Neutrophil (primary cell): ENCODE measurements around the gene LDLRAP1.
"Not testable (repeated sequence)": the region's sequence is repeated elsewhere in the genome, so short reads cannot be mapped to it uniquely, and the experiment has no call there.

Source experiments
- H3K27ac ChIP-seq: fragments of 200-600 bp; sonication (generic); 2 replicates; pipeline ENCODE4 v1.5.1; 2016; ENCODE audit warnings: mild to moderate bottlenecking, moderate library complexity
- H3K27me3 ChIP-seq: fragments of 200-600 bp; sonication (generic); 2 replicates; pipeline ENCODE4 v1.6.0; 2016; ENCODE audit warnings: mild to moderate bottlenecking
- H3K36me3 ChIP-seq: fragments of 200-600 bp; sonication (generic); 2 replicates; pipeline ENCODE4 v1.5.1; 2017
- H3K4me1 ChIP-seq, 2 experiments: fragments of 200-600 bp in 1 of 2; sonication (generic) in 1 of 2; 1 replicate in 1 of 2; 2 replicates in 1 of 2; pipeline versions ENCODE4 v1.5.1 to v1.6.1; 2013 to 2016; ENCODE audit warnings: low read depth in 1 of 2, low read length in 1 of 2, mild to moderate bottlenecking in 1 of 2, moderate library complexity in 1 of 2; ENCODE audit not compliant: control insufficient read depth in 1 of 2, insufficient read depth in 1 of 2
- H3K4me3 ChIP-seq, 2 experiments: fragments of 200-600 bp in 1 of 2; sonication (generic) in 1 of 2; 1 replicate in 1 of 2; 2 replicates in 1 of 2; pipeline ENCODE4 v1.5.1; 2013 to 2016; ENCODE audit warnings: low read depth in 1 of 2, low read length in 1 of 2, mild to moderate bottlenecking in 1 of 2, moderate library complexity in 1 of 2
- H3K9me3 ChIP-seq: fragments of 200-600 bp; sonication (generic); 2 replicates; pipeline ENCODE4 v1.5.1; 2016
- TF ChIP-seq, protein P1 (sequence below): fragments of 200-600 bp; sonication (generic); IDR thresholded peaks from 2 replicates; pipeline ENCODE4 v1.5.1; 2016; ENCODE audit warnings: antibody characterized with exemption

The LDLRAP1 gene

GRCh38 chr1:25598879-25599278, 55.5 kb downstream of the LDLRAP1 start:
- Histone ChIP-seq H3K36me3 (no peaks in the 10 kb centered on the region), H3K27ac (no peak overlapping the region), H3K4me3 (no peak overlapping the region), H3K9me3 (no peaks in the 10 kb centered on the region), H3K27me3 (peaks cover under 1% of the 10 kb centered on the region), H3K4me1 (no peaks in the 10 kb centered on the region)
- TF ChIP-seq, protein P1, sequence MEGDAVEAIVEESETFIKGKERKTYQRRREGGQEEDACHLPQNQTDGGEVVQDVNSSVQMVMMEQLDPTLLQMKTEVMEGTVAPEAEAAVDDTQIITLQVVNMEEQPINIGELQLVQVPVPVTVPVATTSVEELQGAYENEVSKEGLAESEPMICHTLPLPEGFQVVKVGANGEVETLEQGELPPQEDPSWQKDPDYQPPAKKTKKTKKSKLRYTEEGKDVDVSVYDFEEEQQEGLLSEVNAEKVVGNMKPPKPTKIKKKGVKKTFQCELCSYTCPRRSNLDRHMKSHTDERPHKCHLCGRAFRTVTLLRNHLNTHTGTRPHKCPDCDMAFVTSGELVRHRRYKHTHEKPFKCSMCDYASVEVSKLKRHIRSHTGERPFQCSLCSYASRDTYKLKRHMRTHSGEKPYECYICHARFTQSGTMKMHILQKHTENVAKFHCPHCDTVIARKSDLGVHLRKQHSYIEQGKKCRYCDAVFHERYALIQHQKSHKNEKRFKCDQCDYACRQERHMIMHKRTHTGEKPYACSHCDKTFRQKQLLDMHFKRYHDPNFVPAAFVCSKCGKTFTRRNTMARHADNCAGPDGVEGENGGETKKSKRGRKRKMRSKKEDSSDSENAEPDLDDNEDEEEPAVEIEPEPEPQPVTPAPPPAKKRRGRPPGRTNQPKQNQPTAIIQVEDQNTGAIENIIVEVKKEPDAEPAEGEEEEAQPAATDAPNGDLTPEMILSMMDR, result no peak

DNA sequence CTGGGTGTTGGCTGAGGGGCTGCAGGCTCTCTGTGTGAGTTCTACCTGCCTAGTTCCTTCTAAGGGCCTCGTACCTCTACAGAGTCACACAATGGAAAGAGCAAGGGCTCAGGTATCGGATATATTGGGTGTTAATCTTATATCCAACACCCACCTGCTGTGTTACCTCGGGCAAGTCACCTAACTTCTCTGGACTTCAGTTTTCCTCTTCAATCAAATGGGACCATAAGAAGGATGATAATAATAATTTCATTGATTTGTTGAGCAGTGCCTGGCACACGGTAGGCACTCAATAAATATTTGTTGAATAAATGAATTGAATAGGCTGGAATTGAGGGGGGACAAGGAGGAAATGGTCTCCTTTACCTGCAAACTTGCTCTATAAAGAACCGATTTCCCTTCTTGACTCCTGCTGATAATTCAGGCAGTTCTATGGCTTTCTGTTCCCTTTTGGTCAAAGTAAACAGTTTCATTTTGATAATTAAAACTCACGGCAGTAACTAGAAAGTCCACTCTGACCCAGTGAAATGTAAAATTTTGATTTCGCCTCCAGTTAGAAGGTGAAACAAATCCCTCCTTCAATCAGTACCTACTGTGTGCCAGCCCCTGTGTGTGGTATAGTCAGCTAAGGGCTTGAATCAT, 56.7 kb downstream of the LDLRAP1 start:
- Histone ChIP-seq H3K4me1 (no peaks in the 10 kb centered on the region), H3K27ac (no peak overlapping the region), H3K4me3 (no peak overlapping the region), H3K9me3 (no peaks in the 10 kb centered on the region), H3K27me3 (no peaks in the 10 kb centered on the region), H3K36me3 (no peaks in the 10 kb centered on the region)
- TF ChIP-seq, protein P1, result no peak

DNA sequence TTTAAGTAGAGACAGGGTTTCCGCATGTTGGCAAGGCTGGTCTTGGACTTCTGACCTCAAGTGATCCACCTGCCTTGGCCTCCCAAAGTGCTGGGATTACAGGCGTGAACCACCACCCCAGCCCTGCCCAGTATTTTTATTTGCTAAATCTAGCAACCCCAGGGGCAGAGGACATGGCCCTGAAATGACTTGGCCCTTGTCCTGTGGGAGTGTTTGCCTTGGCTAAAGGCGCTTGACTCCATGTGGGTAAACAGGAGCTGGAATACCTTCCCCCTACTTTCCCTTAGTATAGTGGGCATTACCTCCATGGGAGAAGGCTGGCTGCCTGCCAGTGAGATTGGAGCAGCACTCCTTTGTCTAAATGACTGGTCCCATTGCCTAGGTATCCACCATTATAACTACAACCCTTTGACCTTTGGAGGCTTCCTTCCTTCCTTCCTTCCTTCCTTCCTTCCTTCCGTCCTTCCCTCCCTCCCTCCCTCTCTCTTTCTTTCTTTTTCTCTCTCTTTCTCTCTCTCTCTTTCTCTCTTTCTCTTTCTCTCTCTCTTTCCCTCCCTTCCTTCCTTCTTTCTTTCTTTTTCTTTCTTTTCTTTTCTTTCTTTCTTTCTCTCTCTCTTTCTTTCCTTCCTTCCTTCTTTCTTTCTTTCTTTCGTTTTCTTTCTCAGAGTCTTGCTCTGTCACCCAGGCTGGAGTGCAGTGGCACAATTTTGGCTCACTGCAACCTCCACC, 57.7 kb downstream of the LDLRAP1 start:
- not testable (repeated sequence) for H3K9me3 ChIP-seq, H3K27me3 ChIP-seq, H3K36me3 ChIP-seq, H3K4me1 ChIP-seq, H3K4me3 ChIP-seq, H3K27ac ChIP-seq

DNA sequence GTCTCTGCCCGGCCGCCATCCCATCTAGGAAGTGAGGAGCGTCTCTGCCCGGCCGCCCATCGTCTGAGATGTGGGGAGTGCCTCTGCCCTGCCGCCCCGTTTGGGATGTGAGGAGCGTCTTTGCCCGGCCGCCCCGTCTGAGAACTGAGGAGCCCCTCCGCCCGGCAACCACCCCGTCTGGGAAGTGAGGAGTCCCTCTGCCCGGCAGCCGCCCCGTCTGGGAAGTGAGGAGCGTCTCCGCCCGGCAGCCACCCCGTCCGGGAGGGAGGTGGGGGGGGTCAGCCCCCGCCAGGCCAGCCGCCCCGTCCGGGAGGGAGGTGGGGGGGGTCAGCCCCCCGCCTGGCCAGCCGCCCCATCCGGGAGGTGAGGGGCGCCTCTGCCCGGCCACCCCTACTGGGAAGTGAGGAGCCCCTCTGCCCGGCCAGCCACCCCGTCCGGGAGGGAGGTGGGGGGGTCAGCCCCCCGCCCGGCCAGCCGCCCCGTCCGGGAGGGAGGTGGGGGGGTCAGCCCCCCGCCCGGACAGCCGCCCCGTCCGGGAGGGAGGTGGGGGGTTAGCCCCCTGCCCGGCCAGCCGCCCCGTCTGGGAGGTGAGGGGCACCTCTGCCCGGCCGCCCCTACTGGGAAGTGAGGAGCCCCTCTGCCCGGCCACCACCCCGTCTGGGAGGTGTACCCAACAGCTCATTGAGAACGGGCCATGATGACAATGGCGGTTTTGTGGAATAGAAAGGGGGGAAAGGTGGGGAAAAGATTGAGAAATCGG, 60.6 kb downstream of the LDLRAP1 start:
- not testable (repeated sequence) for H3K4me1 ChIP-seq, H3K9me3 ChIP-seq, H3K36me3 ChIP-seq, H3K4me3 ChIP-seq, H3K27ac ChIP-seq, H3K27me3 ChIP-seq

GRCh38 chr1:25607123-25607522, 63.7 kb downstream of the LDLRAP1 start:
- Histone ChIP-seq H3K4me3 (no peak overlapping the region), H3K4me1 (peaks cover 4 to 5% of the 10 kb centered on the region in 2 experiments), H3K27ac (no peak overlapping the region), H3K27me3 (peaks cover 40% of the 10 kb centered on the region), H3K9me3 (no peaks in the 10 kb centered on the region), H3K36me3 (no peaks in the 10 kb centered on the region)
- TF ChIP-seq, protein P1, result no peak

DNA sequence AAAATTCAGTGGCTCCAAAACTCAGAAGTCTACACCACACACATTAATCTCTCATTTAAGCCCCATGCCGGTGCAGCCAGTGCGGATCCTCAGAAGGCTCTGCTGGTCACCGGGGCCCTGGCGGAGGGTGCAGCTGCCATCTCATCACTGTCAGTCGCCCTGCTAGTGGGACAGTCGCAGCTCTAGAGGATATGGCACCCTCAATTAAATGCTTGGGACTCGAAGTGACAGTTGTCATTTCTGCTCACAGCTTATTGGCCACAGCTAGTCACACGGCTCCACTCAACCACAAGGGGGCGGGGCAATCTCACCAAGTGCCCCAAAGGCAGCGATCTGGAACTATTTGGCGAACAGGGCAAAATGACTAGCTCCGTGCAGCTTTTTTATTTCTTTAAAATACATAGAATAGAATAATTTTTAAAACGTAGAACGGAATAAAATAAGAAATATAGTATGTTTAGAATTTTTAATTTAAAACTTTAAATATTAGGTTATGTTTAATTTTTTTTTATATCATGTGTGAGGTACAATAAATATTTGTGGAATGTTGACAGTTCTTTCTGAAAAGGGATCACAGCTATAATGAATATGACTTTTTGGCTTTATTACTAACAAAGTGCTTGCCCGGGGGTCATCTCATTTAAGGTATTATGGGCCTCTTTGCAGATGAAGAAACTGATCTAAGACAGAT, 65.2 kb downstream of the LDLRAP1 start:
- TF ChIP-seq, protein P1, result no peak
- no peak overlapping the region for H3K27ac ChIP-seq
- H3K4me1 ChIP-seq, result peaks cover 4 to 5% of the 10 kb centered on the region in 2 experiments
- H3K36me3 ChIP-seq, result no peaks in the 10 kb centered on the region
- H3K9me3 ChIP-seq, result no peaks in the 10 kb centered on the region
- peaks cover 55% of the 10 kb centered on the region for H3K27me3 ChIP-seq
- H3K4me3 ChIP-seq, result peak overlapping the region in 1 of 2 experiments; percentile 43
